Suprapubic skin (tissue), 4 donors: Measurements from ENCODE around the gene NAXD.

Experiments used
- CTCF ChIP-seq, 2 donors: fragments of 200-600 bp in 1 of 2; fragments of 450-650 bp in 1 of 2; sonication (generic) in 1 of 2; IDR thresholded peaks; one replicate each; pipeline ENCODE4 v1.5.1; 2016 to 2019; ENCODE audit warnings: antibody characterized with exemption in 2 of 2, mild to moderate bottlenecking in 1 of 2, moderate library complexity in 1 of 2
- POLR2A ChIP-seq, 2 donors: fragments of 450-650 bp; IDR thresholded peaks; one replicate each; pipeline ENCODE4 v1.6.1; 2017; ENCODE audit warnings: antibody characterized with exemption in 2 of 2, mild to moderate bottlenecking in 2 of 2, moderate library complexity in 2 of 2
- POLR2AphosphoS5 ChIP-seq, 3 donors: sonication (generic); formaldehyde crosslinking; IDR thresholded peaks; one replicate each; pipeline ENCODE4 v1.6.1; 2017; ENCODE audit warnings: antibody characterized with exemption in 3 of 3

GRCh38 chr13:110628477-110628793 lies 13.1 kb downstream of the NAXD start:
- no peak for TF ChIP-seq CTCF (IDR thresholded peaks at IDR 0.05)
- no peak for TF ChIP-seq POLR2AphosphoS5 (IDR thresholded peaks at IDR 0.05)
- TF ChIP-seq POLR2A (IDR thresholded peaks at IDR 0.05) = no peak
